NCI-H2171 (cell line): Measurements from ENCODE around the gene EEF1A1.
A peak's percentile ranks its signal among the peaks of the same experiment; 100 is the strongest.
"Not testable (repeated sequence)": the region's sequence is repeated elsewhere in the genome, so short reads cannot be mapped to it uniquely, and the experiment has no call there.

Source experiments
- DNase-seq: peaks from one replicate; lab custom pipeline; 2025; lab: John Stamatoyannopoulos, UW

The EEF1A1 gene

GRCh38 chr6:73520688-73521350 is at the start of gene EEF1A1:
Gene EEF1A1, minus strand, starts transcription at chr6:73521032. Its CDS starts 1,006 bp downstream, at chr6:73520026.
- peak; percentile 98 for DNase-seq

- no peak for DNase-seq
Measured at GRCh38 chr6:73569121-73569520, 48.3 kb upstream of the EEF1A1 start.

GRCh38 chr6:73566954-73567591 is 46.2 kb upstream of the EEF1A1 start:
- DNase-seq: no peak

- DNase-seq: not testable (repeated sequence)
Measured at GRCh38 chr6:73566486-73566871, 45.6 kb upstream of the EEF1A1 start.

- no peak for DNase-seq
Measured at GRCh38 chr6:73565767-73566485, 45.1 kb upstream of the EEF1A1 start.

GRCh38 chr6:73564578-73565345 is 43.9 kb upstream of the EEF1A1 start:
- DNase-seq: no peak

- no peak for DNase-seq
Measured at GRCh38 chr6:73562558-73562957, 41.7 kb upstream of the EEF1A1 start.

GRCh38 chr6:73560853-73561407 is 40.1 kb upstream of the EEF1A1 start:
- no peak for DNase-seq

GRCh38 chr6:73560182-73560732 is 39.4 kb upstream of the EEF1A1 start:
- no peak for DNase-seq

- not testable (repeated sequence) for DNase-seq
Measured at GRCh38 chr6:73559399-73559794, 38.6 kb upstream of the EEF1A1 start.

- DNase-seq: no peak
Measured at GRCh38 chr6:73558624-73559398, 38.0 kb upstream of the EEF1A1 start.

- no peak for DNase-seq
Measured at GRCh38 chr6:73556836-73557235, 36.0 kb upstream of the EEF1A1 start.

GRCh38 chr6:73555380-73555949 is 34.6 kb upstream of the EEF1A1 start:
- not testable (repeated sequence) for DNase-seq

- not testable (repeated sequence) for DNase-seq
Measured at GRCh38 chr6:73551115-73551514, 30.3 kb upstream of the EEF1A1 start.

- no peak for DNase-seq
Measured at GRCh38 chr6:73548458-73549446, 27.9 kb upstream of the EEF1A1 start.

GRCh38 chr6:73547036-73547435 is 26.2 kb upstream of the EEF1A1 start:
- no peak for DNase-seq

GRCh38 chr6:73542891-73543290 is 22.1 kb upstream of the EEF1A1 start:
- DNase-seq: no peak

GRCh38 chr6:73542481-73542880 is 21.6 kb upstream of the EEF1A1 start:
- not testable (repeated sequence) for DNase-seq

- no peak for DNase-seq
Measured at GRCh38 chr6:73538116-73538779, 17.4 kb upstream of the EEF1A1 start.
